Thymus (tissue), 14 donors: Measurements from ENCODE around the gene MROH9. TPM values are rescaled to one million over a fixed set of nuclear protein-coding genes. Genes with fewer than 3 reads are reported as not detected.

Experiments used
- DNase-seq, 9 donors: peaks; one replicate each; pipeline ENCODE4 v3.0.0-alpha.2; 2013; ENCODE audit warnings: low spot score in 9 of 9, low read depth in 6 of 9, missing footprints in 1 of 9
- H3K27ac ChIP-seq, 2 donors: one replicate each; pipeline ENCODE4 v1.5.1; 2013; ENCODE audit warnings: control low read depth in 1 of 2, low read depth in 1 of 2, low read length in 1 of 2, mild to moderate bottlenecking in 1 of 2, moderate library complexity in 1 of 2
- H3K27me3 ChIP-seq, 2 donors: one replicate each; pipeline ENCODE4 v1.5.1; 2013; ENCODE audit warnings: low read length in 1 of 2; ENCODE audit not compliant: control insufficient read depth in 2 of 2, insufficient read depth in 1 of 2
- H3K36me3 ChIP-seq, 2 donors: one replicate each; pipeline ENCODE4 v1.5.1; 2013; ENCODE audit warnings: low read length in 1 of 2, mild to moderate bottlenecking in 1 of 2, moderate library complexity in 1 of 2; ENCODE audit not compliant: control insufficient read depth in 2 of 2, insufficient read depth in 2 of 2
- H3K4me1 ChIP-seq, 2 donors: one replicate each; pipeline ENCODE4 v1.5.1; 2013; ENCODE audit warnings: low read length in 2 of 2; ENCODE audit not compliant: control insufficient read depth in 2 of 2, insufficient read depth in 2 of 2
- H3K4me3 ChIP-seq, 2 donors: one replicate each; pipeline ENCODE4 v1.5.1; 2013; ENCODE audit warnings: low read length in 2 of 2, control low read depth in 1 of 2, mild to moderate bottlenecking in 1 of 2
- H3K9me3 ChIP-seq, 2 donors: one replicate each; pipeline ENCODE4 v1.5.1; 2013; ENCODE audit warnings: low read length in 1 of 2, mild to moderate bottlenecking in 1 of 2; ENCODE audit not compliant: control insufficient read depth in 2 of 2, insufficient read depth in 1 of 2
- WGBS: extraction: QIAGEN DNeasy Blood & Tissue Kit; methylation state at CpG from one replicate; pipeline ENCODE4 v1.1.7; 2013; 5-methylcytosine and 5-hydroxymethylcytosine counted together
- long read RNA-seq, 10 donors: transcript quantifications; one replicate each; lab custom pipeline, GENCODE V29; 2026
- polyA plus RNA-seq: library from polyadenylated mRNA; stranded (reverse); fragments of 200-250 nt; gene quantifications from one replicate; pipeline ENCODE4 v1.2.3, GENCODE V29; 2013
- total RNA-seq: library from RNA; stranded (reverse); fragments of 120-200 nt; gene quantifications from one replicate; pipeline ENCODE4 v1.2.4, GENCODE V29; 2013
- donor health status: healthy.

Gene MROH9, protein sequence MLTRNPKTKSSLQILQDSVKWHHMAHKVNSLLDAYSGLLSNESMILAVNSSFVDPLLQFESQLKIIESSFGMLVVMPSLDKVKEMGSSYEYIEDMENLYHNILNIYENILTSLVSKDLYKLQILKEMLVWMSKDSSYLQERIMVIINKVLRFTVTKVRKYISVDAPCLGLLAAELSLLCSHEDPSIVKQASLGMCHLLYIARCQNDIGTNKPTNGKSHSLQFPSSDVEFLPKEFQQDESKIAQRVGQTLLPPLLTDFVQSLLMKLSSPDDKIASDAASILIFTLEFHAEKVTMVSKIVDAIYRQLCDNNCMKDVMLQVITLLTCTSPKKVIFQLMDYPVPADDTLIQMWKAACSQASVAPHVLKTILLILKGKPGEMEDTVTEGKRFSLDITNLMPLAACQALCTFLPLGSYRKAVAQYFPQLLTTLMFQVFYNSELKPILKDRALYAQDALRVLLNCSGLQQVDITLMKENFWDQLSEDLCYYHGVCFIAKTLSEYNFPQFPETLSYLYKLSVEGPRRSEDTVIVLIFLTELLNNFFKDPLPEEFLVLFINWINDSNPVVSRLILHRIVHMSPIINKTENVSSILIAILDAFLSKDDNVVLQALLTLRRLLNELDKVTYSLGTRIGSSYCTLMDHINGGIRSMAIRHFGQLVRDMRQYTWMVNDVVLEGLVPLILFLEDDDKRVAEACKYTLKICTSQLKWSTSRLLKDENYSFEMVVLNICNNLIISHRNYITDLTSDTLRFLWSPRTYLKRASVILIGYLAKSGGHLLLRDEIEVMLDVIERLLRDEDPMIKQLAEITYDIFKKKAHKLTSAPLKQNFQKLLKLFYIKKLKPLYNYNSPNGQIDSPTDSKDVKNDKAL
- 0.05 TPM for total RNA-seq
- 0.05 TPM for polyA plus RNA-seq
- long read RNA-seq, donor 1 = 0 reads
- long read RNA-seq, donor 2 = 0 reads
- long read RNA-seq, donor 3 = 0 reads
- long read RNA-seq, donor 4 = 0 reads
- long read RNA-seq, donor 5 = 0 reads
- long read RNA-seq, donor 6 = 0 reads
- long read RNA-seq, donor 7 = 0 reads
- long read RNA-seq, donor 8 = 0 reads
- long read RNA-seq, donor 9 = 0 reads
- long read RNA-seq, donor 10 = 0 reads

- 87% methylated on average over 2 of the region's 2 CpGs for WGBS
These were observed at the start of gene MROH9 for GRCh38 chr1:170935231-170935630. TSS of gene MROH9 (plus strand) at chr1:170935534. CDS start at chr1:170945557, 10,023 bp downstream.

GRCh38 chr1:170885551-170885950 is 49.8 kb upstream of the MROH9 start:
- 64% methylated on average over 3 of the region's 3 CpGs for WGBS
- H3K36me3 ChIP-seq = no peaks in the 10 kb centered on the region

More at GRCh38 chr1:170935231-170935630, at the start of gene MROH9:
- no peaks in the 10 kb centered on the region for H3K9me3 ChIP-seq
- DNase-seq = no peak
- H3K27ac ChIP-seq = no peak within 1 kb of the TSS
- H3K4me1 ChIP-seq = no peaks in the 10 kb centered on the region
- no peak within 1 kb of the TSS for H3K4me3 ChIP-seq
- H3K36me3 ChIP-seq = no peaks in the 10 kb centered on the region
- no peaks in the 10 kb centered on the region for H3K27me3 ChIP-seq

DNA sequence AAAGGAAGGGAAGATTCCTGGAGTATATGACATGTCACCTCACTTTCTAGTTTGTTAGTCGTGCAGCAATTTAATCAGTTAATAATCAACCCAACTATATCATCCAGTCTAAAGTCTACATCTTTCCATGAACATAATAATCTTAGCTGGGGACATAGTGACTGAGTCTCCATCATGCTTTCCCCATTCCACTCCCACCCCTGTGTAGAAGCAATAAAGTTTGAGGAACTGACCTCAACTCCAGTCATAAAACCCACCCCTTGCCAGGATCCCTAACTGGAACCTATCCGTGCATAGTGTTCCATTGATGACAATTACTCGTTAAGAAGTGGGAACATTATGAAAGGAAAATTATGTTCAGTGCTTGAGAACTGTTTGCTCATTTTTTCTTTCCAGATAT is 48.9 kb upstream of the MROH9 start:
- no peak for DNase-seq
- WGBS = 96% methylated on average over 3 of the region's 3 CpGs

More at GRCh38 chr1:170885551-170885950, 49.8 kb upstream of the MROH9 start:
- Histone ChIP-seq H3K9me3 (no peaks in the 10 kb centered on the region), H3K27me3 (no peaks in the 10 kb centered on the region), H3K27ac (no peak overlapping the region), H3K4me1 (no peaks in the 10 kb centered on the region), H3K4me3 (no peak overlapping the region)
- no peak for DNase-seq

GRCh38 chr1:170887726-170888125 is 47.6 kb upstream of the MROH9 start:
- Histone ChIP-seq H3K4me1 (no peaks in the 10 kb centered on the region), H3K9me3 (no peaks in the 10 kb centered on the region), H3K4me3 (no peak overlapping the region), H3K36me3 (no peaks in the 10 kb centered on the region), H3K27ac (no peak overlapping the region), H3K27me3 (no peaks in the 10 kb centered on the region)
- WGBS = 95% methylated on average over 2 of the region's 2 CpGs
- no peak for DNase-seq

More for the DNA sequence above, 48.9 kb upstream of the MROH9 start:
- no peak overlapping the region for H3K4me3 ChIP-seq
- H3K36me3 ChIP-seq = no peaks in the 10 kb centered on the region
- no peaks in the 10 kb centered on the region for H3K9me3 ChIP-seq
- no peaks in the 10 kb centered on the region for H3K27me3 ChIP-seq
- H3K4me1 ChIP-seq = no peaks in the 10 kb centered on the region
- no peak overlapping the region for H3K27ac ChIP-seq

DNA sequence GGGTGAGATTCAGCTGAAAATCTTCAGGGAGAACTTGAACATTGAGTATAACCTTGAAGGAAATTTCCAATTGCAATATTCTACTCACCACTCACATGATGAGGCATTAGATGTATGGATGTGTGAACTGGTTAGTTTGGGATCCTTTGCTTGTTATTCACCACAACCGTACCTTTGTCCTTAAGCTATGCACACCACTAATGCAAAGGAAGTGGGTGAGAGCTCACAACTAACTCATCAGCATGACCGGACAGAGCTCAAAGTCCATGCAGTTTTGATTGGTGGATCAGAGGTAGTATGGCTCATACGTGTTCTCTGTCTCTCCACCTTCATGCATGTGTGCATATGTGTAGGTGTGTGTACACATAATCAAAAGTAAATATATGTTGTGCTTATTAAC is 43.5 kb upstream of the MROH9 start:
- no peaks in the 10 kb centered on the region for H3K27me3 ChIP-seq
- DNase-seq = no peak
- H3K9me3 ChIP-seq = no peaks in the 10 kb centered on the region
- no peak overlapping the region for H3K4me3 ChIP-seq
- H3K4me1 ChIP-seq = no peaks in the 10 kb centered on the region
- WGBS = 95% methylated on average over 3 of the region's 3 CpGs
- H3K27ac ChIP-seq = no peak overlapping the region
- no peaks in the 10 kb centered on the region for H3K36me3 ChIP-seq

GRCh38 chr1:170893655-170894297 is 41.6 kb upstream of the MROH9 start:
- no peaks in the 10 kb centered on the region for H3K27me3 ChIP-seq
- no peak overlapping the region for H3K27ac ChIP-seq
- H3K4me1 ChIP-seq = no peaks in the 10 kb centered on the region
- H3K4me3 ChIP-seq = no peak overlapping the region
- 81% methylated on average over 2 of the region's 2 CpGs for WGBS
- no peak for DNase-seq
- no peaks in the 10 kb centered on the region for H3K9me3 ChIP-seq
- no peaks in the 10 kb centered on the region for H3K36me3 ChIP-seq

GRCh38 chr1:170903961-170904360 is 31.4 kb upstream of the MROH9 start:
- H3K27me3 ChIP-seq = no peaks in the 10 kb centered on the region
- DNase-seq = no peak
- 81% methylated on average over 1 of the region's 1 CpG for WGBS

GRCh38 chr1:170908942-170909341 is 26.4 kb upstream of the MROH9 start:
- Histone ChIP-seq H3K9me3 (no peaks in the 10 kb centered on the region), H3K27me3 (no peaks in the 10 kb centered on the region), H3K36me3 (no peaks in the 10 kb centered on the region), H3K4me3 (no peak overlapping the region), H3K4me1 (no peaks in the 10 kb centered on the region), H3K27ac (no peak overlapping the region)
- 29% methylated on average over 1 of the region's 1 CpG for WGBS
- no peak for DNase-seq

More at GRCh38 chr1:170903961-170904360, 31.4 kb upstream of the MROH9 start:
- Histone ChIP-seq H3K27ac (no peak overlapping the region), H3K4me3 (no peak overlapping the region), H3K4me1 (no peaks in the 10 kb centered on the region), H3K9me3 (no peaks in the 10 kb centered on the region), H3K36me3 (no peaks in the 10 kb centered on the region)
